IMR-90 (cell line): ENCODE data around the gene SLC66A2. TPM values are rescaled to one million over a fixed set of nuclear protein-coding genes. Genes with fewer than 3 reads are reported as not detected.

ENCODE experiments used
- ATAC-seq: fragments of 200-7000 bp; cut with Tn5 transposase; 2 replicates; pipeline ENCODE4 v1.9.1; 2020; ENCODE audit warnings: low read depth, mild to moderate bottlenecking, moderate library complexity
- BruUV-seq: library from RNA; stranded (reverse); fragments of 400-500 nt; replicated peaks from 2 replicates; lab custom pipeline; 2021; lab: Mats Ljungman, UMichigan
- CTCF ChIA-PET: fragments of 300-600 bp; formaldehyde crosslinking; extraction: SDS; loops from one replicate; lab custom pipeline; 2021; ENCODE audit warnings: antibody characterized with exemption; lab: Yijun Ruan, JAX
- POLR2A ChIA-PET: fragments of 300-600 bp; sonication (Branson Sonifier 250); formaldehyde crosslinking; loops from one replicate; lab custom pipeline; 2022; ENCODE audit warnings: antibody characterized with exemption; ENCODE audit not compliant: unreplicated experiment; lab: Charles Lee
- DNase-seq: peaks from one replicate; pipeline ENCODE4 v3.0.0; 2013
- H2AFZ ChIP-seq: replicated peaks from 2 replicates; pipeline ENCODE3; 2013; ENCODE audit warnings: low read length, mild to moderate bottlenecking; ENCODE audit not compliant: poor library complexity
- H2AK5ac ChIP-seq: 2 replicates; pipeline ENCODE4 v1.6.1; 2013; ENCODE audit warnings: low read depth, low read length, inconsistent platforms
- H2AK9ac ChIP-seq: replicated peaks from 2 replicates; pipeline ENCODE3; 2013; ENCODE audit warnings: mild to moderate bottlenecking, low read depth, low read length, moderate library complexity; ENCODE audit not compliant: poor library complexity
- H2BK120ac ChIP-seq: 2 replicates; pipeline ENCODE4 v1.6.1; 2013; ENCODE audit warnings: low read depth, low read length, inconsistent platforms
- H2BK15ac ChIP-seq: 3 replicates; pipeline ENCODE4 v1.6.1; 2013; ENCODE audit warnings: low read depth, low read length, inconsistent platforms
- H2BK20ac ChIP-seq: 2 replicates; pipeline ENCODE4 v1.6.1; 2013; ENCODE audit warnings: low read depth, mild to moderate bottlenecking, inconsistent platforms, low read length, moderate library complexity
- H2BK5ac ChIP-seq: 2 replicates; pipeline ENCODE4 v1.6.1; 2013; ENCODE audit warnings: mild to moderate bottlenecking, low read depth, low read length, inconsistent platforms; ENCODE audit not compliant: poor library complexity, severe bottlenecking
- H3K14ac ChIP-seq: replicated peaks from 2 replicates; pipeline ENCODE4 v1.6.1; 2013; ENCODE audit warnings: low read depth, low read length, inconsistent platforms
- H3K18ac ChIP-seq: 2 replicates; pipeline ENCODE4 v1.6.1; 2013; ENCODE audit warnings: low read depth, low read length, control low read depth
- H3K23ac ChIP-seq: 2 replicates; pipeline ENCODE4 v1.6.1; 2013; ENCODE audit warnings: low read depth, low read length, inconsistent platforms
- H3K27ac ChIP-seq: 2 replicates; pipeline ENCODE4 v1.5.1; 2013; ENCODE audit warnings: mild to moderate bottlenecking, control low read depth, low read length; ENCODE audit not compliant: insufficient read depth
- H3K27me3 ChIP-seq: 2 replicates; pipeline ENCODE4 v1.6.1; 2013; ENCODE audit warnings: low read length; ENCODE audit not compliant: control insufficient read depth, insufficient read depth
- H3K36me3 ChIP-seq: 2 replicates; pipeline ENCODE4 v1.6.1; 2013; ENCODE audit warnings: low read length, mixed read lengths; ENCODE audit not compliant: control insufficient read depth, insufficient read depth
- H3K4ac ChIP-seq: 2 replicates; pipeline ENCODE4 v1.6.1; 2013; ENCODE audit warnings: low read depth, low read length, inconsistent platforms
- H3K4me1 ChIP-seq: 2 replicates; pipeline ENCODE4 v1.6.1; 2013; ENCODE audit warnings: low read length, mixed read lengths; ENCODE audit not compliant: control insufficient read depth, insufficient read depth
- H3K4me2 ChIP-seq: 2 replicates; pipeline ENCODE4 v1.6.1; 2013; ENCODE audit warnings: low read depth, mild to moderate bottlenecking, control low read depth, low read length, moderate library complexity
- H3K4me3 ChIP-seq: 2 replicates; pipeline ENCODE4 v1.5.1; 2013; ENCODE audit warnings: low read depth, mild to moderate bottlenecking, control low read depth, low read length, moderate library complexity; ENCODE audit not compliant: insufficient read depth
- H3K56ac ChIP-seq: 2 replicates; pipeline ENCODE4 v1.6.1; 2013; ENCODE audit warnings: low read length, inconsistent platforms; ENCODE audit not compliant: insufficient read depth; ENCODE audit errors: extremely low read depth
- H3K79me1 ChIP-seq, 2 experiments: 2 replicates each; pipeline ENCODE4 v1.6.1; 2013; ENCODE audit warnings: low read length in 2 of 2, inconsistent platforms in 1 of 2, low read depth in 1 of 2
- H3K9ac ChIP-seq: 2 replicates; pipeline ENCODE4 v1.6.1; 2013; ENCODE audit warnings: low read depth, low read length, control low read depth
- H3K9me1 ChIP-seq: 2 replicates; pipeline ENCODE4 v1.6.1; 2013; ENCODE audit warnings: low read length, inconsistent platforms; ENCODE audit not compliant: insufficient read depth
- H3K9me3 ChIP-seq: 2 replicates; pipeline ENCODE4 v1.6.1; 2013; ENCODE audit warnings: low read length; ENCODE audit not compliant: control insufficient read depth, insufficient read depth
- H4K20me1 ChIP-seq: 2 replicates; pipeline ENCODE4 v1.6.1; 2013; ENCODE audit warnings: low read length, inconsistent platforms; ENCODE audit not compliant: insufficient read depth
- H4K5ac ChIP-seq: 2 replicates; pipeline ENCODE4 v1.6.1; 2013; ENCODE audit warnings: mild to moderate bottlenecking, low read depth, low read length, control low read depth
- H4K8ac ChIP-seq, 2 experiments: 2 replicates each; pipeline ENCODE4 v1.6.1; 2013; ENCODE audit warnings: low read depth in 2 of 2, low read length in 2 of 2, control low read depth in 1 of 2, inconsistent platforms in 1 of 2
- H4K91ac ChIP-seq: 2 replicates; pipeline ENCODE4 v1.6.1; 2013; ENCODE audit warnings: low read depth, low read length, inconsistent platforms; ENCODE audit not compliant: insufficient read depth
- POLR2A ChIP-seq: IDR thresholded peaks from 2 replicates; pipeline ENCODE4 v1.6.1; 2012; ENCODE audit warnings: mild to moderate bottlenecking, low read depth, low read length
- WGBS, 2 experiments: methylation state at CpG; one replicate each; pipeline versions ENCODE4 v1.1.5 to v1.1.7; 2013; ENCODE audit warnings: missing lambda C conversion rate in 2 of 2; ENCODE audit not compliant: insufficient read length in 1 of 2; ENCODE audit errors: extremely low coverage in 2 of 2; 5-methylcytosine and 5-hydroxymethylcytosine counted together
- dilution Hi-C: fragments of 300-500 bp; cut with HindIII; formaldehyde crosslinking; loops from one replicate; pipeline ENCODE4 v1.14.3; 2018; ENCODE audit warnings: low sequenced_read_pairs; ENCODE audit not compliant: unreplicated experiment
- in situ Hi-C: fragments of 300-500 bp; cut with MboI; formaldehyde crosslinking; loops from 3 replicates; pipeline ENCODE4 v1.14.3; 2019; ENCODE audit warnings: low sequenced_read_pairs, inconsistent platforms, mixed read lengths
- intact Hi-C: fragments of 100-400 bp; cut with micrococcal nuclease; formaldehyde crosslinking; loops from 2 replicates; pipeline ENCODE4 v1.10.0; 2022
- polyA plus RNA-seq, 3 experiments: library from polyadenylated mRNA; depleted of rRNA; stranded (reverse); fragments of >200 nt; gene quantifications; 2 replicates each; pipeline ENCODE4 v1.2.3, GENCODE V29; 2012; ENCODE audit warnings: low replicate concordance in 1 of 3
- total RNA-seq: library from RNA; depleted of rRNA; stranded (reverse); fragments of >200 nt; gene quantifications from 2 replicates; pipeline ENCODE4 v1.2.3, GENCODE V29; 2012

Gene SLC66A2
- total and polyA plus RNA-seq, 2 of the 4 experiments (the other 2 are of a cell fraction) = 17.6 to 23.5 TPM

DNA sequence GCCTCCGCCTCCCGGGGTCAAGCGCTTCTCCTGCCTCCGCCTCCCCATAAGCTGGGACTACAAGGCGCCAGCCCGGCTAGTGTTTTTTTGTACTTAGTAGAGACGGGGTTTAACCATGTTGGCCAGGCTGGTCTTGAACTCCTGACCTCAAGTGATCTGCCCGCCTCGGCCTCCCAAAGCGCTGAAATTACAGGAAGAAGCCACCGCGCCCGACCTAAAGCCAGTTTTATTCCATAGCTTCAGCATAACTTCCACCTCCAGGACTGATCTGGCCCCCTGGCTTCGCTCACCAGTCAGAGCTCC lies 37.7 kb upstream of the SLC66A2 start:
- Histone ChIP-seq H3K79me1 (peaks cover 2 to 35% of the 10 kb centered on the region in 2 experiments; a peak in 3 of 4 replicates), H2BK120ac (no peak overlapping the region), H2BK15ac (no peak overlapping the region; the same call in 2 of the 3 replicates), H2BK5ac (peak overlapping the region; percentile 25), H2BK20ac (no peak overlapping the region), H3K14ac (0 out of 2 replicates have a peak overlapping the region, but pooled peaks have one; percentile 52), H3K4me2 (peak overlapping the region; percentile 89), H3K4me3 (peak overlapping the region; percentile 85), H3K36me3 (peaks cover 9% of the 10 kb centered on the region), H2AFZ (peak overlapping the region; percentile 97), H2AK5ac (peak overlapping the region; percentile 94), H3K18ac (no peak overlapping the region), H3K9me1 (no peaks in the 10 kb centered on the region), H3K9me3 (no peaks in the 10 kb centered on the region), H4K20me1 (peaks cover 39% of the 10 kb centered on the region), H4K91ac (peak overlapping the region; percentile 84), H3K56ac (peak overlapping the region; percentile 93), H4K5ac (peak overlapping the region; percentile 7; the same call in 1 of the 2 replicates), H3K4ac (peak overlapping the region; percentile 95), H2AK9ac (peak overlapping the region; percentile 90), H3K27me3 (no peaks in the 10 kb centered on the region), H4K8ac (peak overlapping the region; percentile 94 to 99), H3K23ac (peak overlapping the region; percentile 12; the same call in 1 of the 2 replicates), H3K9ac (peak overlapping the region; percentile 96), H3K27ac (peak overlapping the region; percentile 92), H3K4me1 (peaks cover 6% of the 10 kb centered on the region)
- in situ Hi-C loops (no loop called here), dilution Hi-C loops (no loop called here), intact Hi-C loops (loop anchor here (5.0 kb wide), 1 partner anchor 143 kb away; no protein-coding TSS in a partner anchor)
- ChIA-PET CTCF (no interaction called here), POLR2A (no interaction called here)
- ATAC-seq = no peak
- TF ChIP-seq POLR2A = no peak
- no peak for DNase-seq
- no TSS peak for BruUV-seq
- WGBS, 2 experiments = no CpG with 5 or more reads among the region's 14 CpGs
